Esophagus (tissue), 2 donors: Measurements from ENCODE around the gene TMF1. TPM values are rescaled to one million over a fixed set of nuclear protein-coding genes. Genes with fewer than 3 reads are reported as not detected.

Source experiments
- polyA plus RNA-seq, 2 donors: library from polyadenylated mRNA; stranded (reverse); fragments of 200-250 nt; gene quantifications; one replicate each; pipeline ENCODE4 v1.2.3, GENCODE V29; 2013
- donor health status: healthy with polysubstance abuse.
- donor health status: Bipolar disorder and iron deficiency.

TMF1 gene
- polyA plus RNA-seq, 2 donors: 6.9 to 7.6 TPM

Other genes with a start within 250 kb of the TMF1 start
- gene TAFA4, start 119.8 kb downstream of the TMF1 start, polyA plus RNA-seq: 1 to 10 TPM in 1 of 2 donors, not detected in 1; 1.1 TPM
- 10 to 100 TPM; 13.3 to 28.1 TPM for gene EOGT, start 38.6 kb downstream of the TMF1 start, polyA plus RNA-seq
- gene UBA3, start 28.0 kb upstream of the TMF1 start, polyA plus RNA-seq: 10 to 100 TPM; 30.7 to 34.9 TPM
- 10 to 100 TPM; 46.9 to 59.0 TPM for gene ARL6IP5, start 32.6 kb upstream of the TMF1 start, polyA plus RNA-seq
- under 1 TPM; 0.06 to 0.19 TPM for gene LMOD3, start 70.3 kb upstream of the TMF1 start, polyA plus RNA-seq